HepG2 (cell line): ENCODE measurements around the gene APC2. TPM values are rescaled to one million over a fixed set of nuclear protein-coding genes. Genes with fewer than 3 reads are reported as not detected.

ENCODE experiments used
- ADNP ChIP-seq: sonication (generic); formaldehyde crosslinking; IDR thresholded peaks from 2 replicates; pipeline ENCODE4 v1.4.0; 2020; ENCODE audit warnings: missing genetic modification reagents
- ELF4 ChIP-seq: sonication (generic); formaldehyde crosslinking; IDR thresholded peaks from 2 replicates; pipeline ENCODE4 v1.5.0; 2020; ENCODE audit warnings: missing genetic modification reagents, mild to moderate bottlenecking, moderate library complexity, borderline replicate concordance
- FOSL1 ChIP-seq: sonication (generic); formaldehyde crosslinking; IDR thresholded peaks from 2 replicates; pipeline ENCODE4 v1.9.0; 2021; ENCODE audit warnings: missing genetic modification reagents, borderline replicate concordance
- FOXA3 ChIP-seq: IDR thresholded peaks from 2 replicates; pipeline ENCODE4 v1.6.1; 2016; ENCODE audit warnings: missing genetic modification reagents, missing compliant biosample characterization
- GPN1 ChIP-seq: sonication (generic); formaldehyde crosslinking; IDR thresholded peaks from 2 replicates; pipeline ENCODE4 v1.5.1; 2020; ENCODE audit warnings: missing genetic modification reagents, borderline replicate concordance
- HDAC1 ChIP-seq: sonication (generic); formaldehyde crosslinking; IDR thresholded peaks from 2 replicates; pipeline ENCODE4 v1.5.1; 2020; ENCODE audit warnings: mild to moderate bottlenecking, missing genetic modification reagents
- MXD4 ChIP-seq: IDR thresholded peaks from 2 replicates; pipeline ENCODE4 v1.6.1; 2016; ENCODE audit warnings: mild to moderate bottlenecking, missing biosample characterization, missing genetic modification reagents
- NCOA5 ChIP-seq: sonication (generic); formaldehyde crosslinking; IDR thresholded peaks from 2 replicates; pipeline ENCODE4 v1.4.0; 2020; ENCODE audit warnings: missing genetic modification reagents
- NR2F6 ChIP-seq, 2 experiments: IDR thresholded peaks; 2 replicates each; pipeline ENCODE4 v1.6.1; 2016; ENCODE audit warnings: antibody characterized with exemption in 1 of 2, mild to moderate bottlenecking in 1 of 2
- TCF7 ChIP-seq: sonication (generic); IDR thresholded peaks from 2 replicates; pipeline ENCODE4 v1.6.1; 2016; ENCODE audit warnings: antibody characterized with exemption, low read depth
- TEF ChIP-seq: sonication (generic); formaldehyde crosslinking; IDR thresholded peaks from 2 replicates; pipeline ENCODE4 v1.5.0; 2020; ENCODE audit warnings: missing genetic modification reagents
- ZFP1 ChIP-seq: IDR thresholded peaks from 2 replicates; pipeline ENCODE4 v1.6.1; 2016
- ZMYM3 ChIP-seq: sonication (generic); formaldehyde crosslinking; IDR thresholded peaks from 2 replicates; pipeline ENCODE4 v1.5.1; 2020; ENCODE audit warnings: mild to moderate bottlenecking, missing genetic modification reagents
- ZNF121 ChIP-seq: sonication (generic); formaldehyde crosslinking; IDR thresholded peaks from 2 replicates; pipeline ENCODE4 v1.5.0; 2020; ENCODE audit warnings: mild to moderate bottlenecking, missing genetic modification reagents
- ZNF441 ChIP-seq: sonication (generic); formaldehyde crosslinking; IDR thresholded peaks from 2 replicates; pipeline ENCODE4 v1.7.0; 2021; ENCODE audit warnings: missing genetic modification reagents, borderline replicate concordance
- ZNF484 ChIP-seq: sonication (generic); formaldehyde crosslinking; IDR thresholded peaks from 2 replicates; pipeline ENCODE4 v1.5.1; 2020; ENCODE audit warnings: mild to moderate bottlenecking, low read depth, missing genetic modification reagents, borderline replicate concordance
- ZNF501 ChIP-seq: sonication (generic); formaldehyde crosslinking; IDR thresholded peaks from 2 replicates; pipeline ENCODE4 v1.5.1; 2020; ENCODE audit warnings: mild to moderate bottlenecking, moderate library complexity, missing genetic modification reagents
- ZNF552 ChIP-seq: sonication (generic); formaldehyde crosslinking; IDR thresholded peaks from 2 replicates; pipeline ENCODE4 v1.9.0; 2022; ENCODE audit warnings: missing genetic modification reagents, mild to moderate bottlenecking, borderline replicate concordance
- ZNF577 ChIP-seq: sonication (generic); formaldehyde crosslinking; IDR thresholded peaks from 2 replicates; pipeline ENCODE4 v1.4.0; 2020; ENCODE audit warnings: mild to moderate bottlenecking, low read depth, missing genetic modification reagents, borderline replicate concordance
- ZNF703 ChIP-seq: sonication (generic); formaldehyde crosslinking; IDR thresholded peaks from 2 replicates; pipeline ENCODE4 v1.5.1; 2020; ENCODE audit warnings: missing genetic modification reagents, mild to moderate bottlenecking, moderate library complexity, borderline replicate concordance
- ZNF883 ChIP-seq: sonication (generic); formaldehyde crosslinking; IDR thresholded peaks from 2 replicates; pipeline ENCODE4 v1.5.1; 2020; ENCODE audit warnings: mild to moderate bottlenecking, missing genetic modification reagents; ENCODE audit errors: not compliant biosample characterization
- polyA plus RNA-seq, 8 experiments: library from polyadenylated mRNA; depleted of rRNA in 3 of 8; stranded (reverse) in 7 of 8; unstranded in 1 of 8; fragments of >200 nt; fragmentation: Illumina TruSeq in 4 of 8; extraction: Trizol in 4 of 8; gene quantifications; 2 replicates each; pipeline versions ENCODE4 v1.2.1 to v1.2.3, GENCODE V29; 2011 to 2016; ENCODE audit warnings: low read depth in 4 of 8, missing spikeins in 1 of 8, mixed read lengths in 1 of 8; ENCODE audit not compliant: insufficient read depth in 1 of 8
- total RNA-seq, 5 experiments: library from RNA; depleted of rRNA; stranded (reverse); fragments of >200 nt; fragmentation: Illumina TruSeq; extraction: Trizol; gene quantifications; 2 replicates each; pipeline ENCODE4 v1.2.3, GENCODE V29; 2016; ENCODE audit warnings: low read depth in 1 of 5
- TF ChIP-seq, protein P1 (sequence below): sonication (generic); formaldehyde crosslinking; IDR thresholded peaks from 2 replicates; pipeline ENCODE4 v1.5.1; 2020; ENCODE audit warnings: mild to moderate bottlenecking, missing genetic modification reagents, borderline replicate concordance
- TF ChIP-seq, protein P2 (sequence below): sonication (generic); formaldehyde crosslinking; IDR thresholded peaks from 2 replicates; pipeline ENCODE4 v1.8.0; 2022; ENCODE audit warnings: missing genetic modification reagents, mild to moderate bottlenecking, moderate library complexity, borderline replicate concordance

Gene APC2
- total and polyA plus RNA-seq, 2 of the 13 experiments (the other 11 are each of a cell fraction or from before 2014, with no cell fraction given), result 0.08 to 0.22 TPM

DNA sequence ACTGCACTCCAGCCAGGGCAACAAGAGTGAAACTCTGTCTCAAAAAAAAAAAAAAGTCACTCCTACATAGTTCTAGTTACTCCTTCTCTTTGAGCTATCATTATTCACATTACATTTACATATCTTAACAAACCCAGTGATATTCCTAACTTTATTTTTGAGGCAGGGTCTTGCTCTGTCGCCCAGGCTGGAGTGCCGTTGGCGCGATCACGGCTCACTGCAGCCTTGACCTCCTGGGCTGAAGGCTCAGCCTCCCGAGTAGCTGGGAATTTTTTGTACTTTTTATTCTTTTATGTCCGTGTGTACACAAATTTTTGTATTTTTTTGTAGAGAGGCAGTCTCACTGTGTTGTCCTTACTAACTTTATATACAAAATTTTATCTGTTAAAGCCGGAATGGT lies 12.3 kb upstream of the APC2 start (continued):
- TF ChIP-seq ADNP (CRISPR knock-in tag) (no peak), ELF4 (CRISPR knock-in tag) (no peak), HDAC1 (CRISPR knock-in tag) (no peak), ZNF577 (CRISPR knock-in tag) (no peak), ZNF501 (CRISPR knock-in tag) (no peak), TEF (no peak), GPN1 (no peak), TCF7 (no peak), FOSL1 (CRISPR knock-in tag) (no peak), ZNF121 (CRISPR knock-in tag) (peak; percentile 80), MXD4 (CRISPR knock-in tag) (no peak), NR2F6 (IDR thresholded peaks at IDR 0.05) (no peak), NR2F6 (CRISPR knock-in tag; IDR thresholded peaks at IDR 0.05) (no peak), ZNF552 (CRISPR knock-in tag) (no peak), NCOA5 (CRISPR knock-in tag) (no peak), ZMYM3 (no peak), ZNF703 (CRISPR knock-in tag) (no peak), FOXA3 (CRISPR knock-in tag) (no peak), ZNF883 (CRISPR knock-in tag) (no peak), ZNF484 (CRISPR knock-in tag) (no peak), ZFP1 (no peak), ZNF441 (CRISPR knock-in tag) (no peak)
- TF ChIP-seq, protein P1, sequence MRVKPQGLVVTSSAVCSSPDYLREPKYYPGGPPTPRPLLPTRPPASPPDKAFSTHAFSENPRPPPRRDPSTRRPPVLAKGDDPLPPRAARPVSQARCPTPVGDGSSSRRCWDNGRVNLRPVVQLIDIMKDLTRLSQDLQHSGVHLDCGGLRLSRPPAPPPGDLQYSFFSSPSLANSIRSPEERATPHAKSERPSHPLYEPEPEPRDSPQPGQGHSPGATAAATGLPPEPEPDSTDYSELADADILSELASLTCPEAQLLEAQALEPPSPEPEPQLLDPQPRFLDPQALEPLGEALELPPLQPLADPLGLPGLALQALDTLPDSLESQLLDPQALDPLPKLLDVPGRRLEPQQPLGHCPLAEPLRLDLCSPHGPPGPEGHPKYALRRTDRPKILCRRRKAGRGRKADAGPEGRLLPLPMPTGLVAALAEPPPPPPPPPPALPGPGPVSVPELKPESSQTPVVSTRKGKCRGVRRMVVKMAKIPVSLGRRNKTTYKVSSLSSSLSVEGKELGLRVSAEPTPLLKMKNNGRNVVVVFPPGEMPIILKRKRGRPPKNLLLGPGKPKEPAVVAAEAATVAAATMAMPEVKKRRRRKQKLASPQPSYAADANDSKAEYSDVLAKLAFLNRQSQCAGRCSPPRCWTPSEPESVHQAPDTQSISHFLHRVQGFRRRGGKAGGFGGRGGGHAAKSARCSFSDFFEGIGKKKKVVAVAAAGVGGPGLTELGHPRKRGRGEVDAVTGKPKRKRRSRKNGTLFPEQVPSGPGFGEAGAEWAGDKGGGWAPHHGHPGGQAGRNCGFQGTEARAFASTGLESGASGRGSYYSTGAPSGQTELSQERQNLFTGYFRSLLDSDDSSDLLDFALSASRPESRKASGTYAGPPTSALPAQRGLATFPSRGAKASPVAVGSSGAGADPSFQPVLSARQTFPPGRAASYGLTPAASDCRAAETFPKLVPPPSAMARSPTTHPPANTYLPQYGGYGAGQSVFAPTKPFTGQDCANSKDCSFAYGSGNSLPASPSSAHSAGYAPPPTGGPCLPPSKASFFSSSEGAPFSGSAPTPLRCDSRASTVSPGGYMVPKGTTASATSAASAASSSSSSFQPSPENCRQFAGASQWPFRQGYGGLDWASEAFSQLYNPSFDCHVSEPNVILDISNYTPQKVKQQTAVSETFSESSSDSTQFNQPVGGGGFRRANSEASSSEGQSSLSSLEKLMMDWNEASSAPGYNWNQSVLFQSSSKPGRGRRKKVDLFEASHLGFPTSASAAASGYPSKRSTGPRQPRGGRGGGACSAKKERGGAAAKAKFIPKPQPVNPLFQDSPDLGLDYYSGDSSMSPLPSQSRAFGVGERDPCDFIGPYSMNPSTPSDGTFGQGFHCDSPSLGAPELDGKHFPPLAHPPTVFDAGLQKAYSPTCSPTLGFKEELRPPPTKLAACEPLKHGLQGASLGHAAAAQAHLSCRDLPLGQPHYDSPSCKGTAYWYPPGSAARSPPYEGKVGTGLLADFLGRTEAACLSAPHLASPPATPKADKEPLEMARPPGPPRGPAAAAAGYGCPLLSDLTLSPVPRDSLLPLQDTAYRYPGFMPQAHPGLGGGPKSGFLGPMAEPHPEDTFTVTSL, result no peak
- TF ChIP-seq, protein P2, sequence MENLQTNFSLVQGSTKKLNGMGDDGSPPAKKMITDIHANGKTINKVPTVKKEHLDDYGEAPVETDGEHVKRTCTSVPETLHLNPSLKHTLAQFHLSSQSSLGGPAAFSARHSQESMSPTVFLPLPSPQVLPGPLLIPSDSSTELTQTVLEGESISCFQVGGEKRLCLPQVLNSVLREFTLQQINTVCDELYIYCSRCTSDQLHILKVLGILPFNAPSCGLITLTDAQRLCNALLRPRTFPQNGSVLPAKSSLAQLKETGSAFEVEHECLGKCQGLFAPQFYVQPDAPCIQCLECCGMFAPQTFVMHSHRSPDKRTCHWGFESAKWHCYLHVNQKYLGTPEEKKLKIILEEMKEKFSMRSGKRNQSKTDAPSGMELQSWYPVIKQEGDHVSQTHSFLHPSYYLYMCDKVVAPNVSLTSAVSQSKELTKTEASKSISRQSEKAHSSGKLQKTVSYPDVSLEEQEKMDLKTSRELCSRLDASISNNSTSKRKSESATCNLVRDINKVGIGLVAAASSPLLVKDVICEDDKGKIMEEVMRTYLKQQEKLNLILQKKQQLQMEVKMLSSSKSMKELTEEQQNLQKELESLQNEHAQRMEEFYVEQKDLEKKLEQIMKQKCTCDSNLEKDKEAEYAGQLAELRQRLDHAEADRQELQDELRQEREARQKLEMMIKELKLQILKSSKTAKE (CRISPR knock-in tag), result no peak
- TF ChIP-seq, all 625 proteins: peak for 4
